OCI-LY1 (cell line): ENCODE data around the gene FBXL17.

Experiments
- CTCF ChIP-seq: fragments of 200-600 bp; sonication (generic), shearing (Covaris generic); IDR thresholded peaks from 2 replicates; pipeline ENCODE4 v1.5.1; 2017; ENCODE audit warnings: mild to moderate bottlenecking, antibody characterized with exemption, low read length, moderate library complexity, mixed read lengths
- EZH2 ChIP-seq: fragments of 200-600 bp; sonication (generic), shearing (Covaris generic); IDR thresholded peaks from 2 replicates; pipeline ENCODE4 v1.8.0; 2017; ENCODE audit warnings: borderline replicate concordance, mixed run types, mild to moderate bottlenecking, antibody characterized with exemption, low read length, moderate library complexity, mixed read lengths

GRCh38 chr5:107868650-107869409, 513.1 kb downstream of the FBXL17 start:
- TF ChIP-seq CTCF (no peak), EZH2 (no peak)
